A549 treated with RU486 at 1 μM for 4 hours (cell line): ENCODE measurements around the gene FMN1. TPM values are rescaled to one million over a fixed set of nuclear protein-coding genes. Genes with fewer than 3 reads are reported as not detected.

Experiments
- total RNA-seq: library from RNA; stranded (reverse); fragments of 200-300 nt; extraction: Qiagen RNA extraction; gene quantifications from 5 replicates; pipeline ENCODE4 v1.2.3, GENCODE V29; 2022; ENCODE audit warnings: low read depth

The FMN1 gene
- 0.16 to 0.94 TPM (median 0.50 TPM) in 5 replicates for total RNA-seq

GRCh38 chr15:33194704-33195670 is at the start of gene FMN1:
Gene FMN1, minus strand, starts transcription at chr15:33194714. Its CDS starts 39,800 bp downstream, at chr15:33154914.

GRCh38 chr15:32717426-32718226 is 476.9 kb downstream of the FMN1 start, which contains the start of gene GREM1:
Gene GREM1, plus strand, starts transcription at chr15:32718004. Its CDS starts 12,687 bp downstream, at chr15:32730691.

Other genes with a start within 250 kb of the FMN1 start
- gene RYR3, start 116.3 kb upstream of the FMN1 start, total RNA-seq, result 0.05 to 0.07 TPM in 2 of 5 replicates, not detected in the others